SU-DHL-6 (cell line): ENCODE results near the gene SYK.

Experiments used
- H2AFZ ChIP-seq: fragments of 200-600 bp; sonication (generic); 2 replicates; pipeline ENCODE4 v1.6.1; 2014; ENCODE audit warnings: low read depth, mild to moderate bottlenecking, moderate library complexity, mixed read lengths, antibody characterized with exemption, low read length; ENCODE audit not compliant: severe bottlenecking
- H3F3A ChIP-seq: fragments of 200-600 bp; shearing (Covaris generic); 2 replicates; pipeline ENCODE4 v1.6.0; 2016; ENCODE audit warnings: antibody characterized with exemption, mild to moderate bottlenecking; ENCODE audit not compliant: insufficient read depth
- H3K27ac ChIP-seq: fragments of 200-600 bp; sonication (generic); 2 replicates; pipeline ENCODE4 v1.5.1; 2016; ENCODE audit warnings: low read depth, mild to moderate bottlenecking, low read length, moderate library complexity, mixed read lengths
- H3K27me3 ChIP-seq: fragments of 200-600 bp; sonication (generic), shearing (Covaris generic); 2 replicates; pipeline ENCODE4 v1.6.0; 2014; ENCODE audit warnings: mild to moderate bottlenecking, low read length
- H3K36me3 ChIP-seq: fragments of 200-600 bp; sonication (generic); 2 replicates; pipeline ENCODE4 v1.6.1; 2014; ENCODE audit warnings: mild to moderate bottlenecking, low read length, mixed read lengths
- H3K4me2 ChIP-seq: fragments of 300-600, 200-600 bp; shearing (Covaris generic), sonication (generic); 2 replicates; pipeline ENCODE4 v1.6.0; 2014; ENCODE audit warnings: low read length, low read depth, mild to moderate bottlenecking; ENCODE audit not compliant: poor library complexity, severe bottlenecking
- H3K4me3 ChIP-seq: fragments of 200-600 bp; sonication (generic); 2 replicates; pipeline ENCODE4 v1.5.1; 2014; ENCODE audit warnings: antibody characterized with exemption, low read length, mild to moderate bottlenecking, mixed read lengths; ENCODE audit not compliant: insufficient read depth, poor library complexity, severe bottlenecking
- H3K79me2 ChIP-seq: fragments of 200-600 bp; sonication (generic); 2 replicates; pipeline ENCODE4 v1.6.1; 2014; ENCODE audit warnings: mild to moderate bottlenecking, low read length, moderate library complexity; ENCODE audit not compliant: insufficient read depth
- H3K9ac ChIP-seq: fragments of 200-600 bp; sonication (generic); 2 replicates; pipeline ENCODE4 v1.7.0; 2014; ENCODE audit warnings: mild to moderate bottlenecking, low read length
- H3K9me2 ChIP-seq: fragments of 200-600 bp; sonication (generic); replicated peaks from 2 replicates; pipeline ENCODE4 v1.6.1; 2014; ENCODE audit warnings: low read length; ENCODE audit not compliant: insufficient read depth
- H3K9me3 ChIP-seq: fragments of 200-600 bp; sonication (generic); 2 replicates; pipeline ENCODE4 v1.6.1; 2014; ENCODE audit warnings: low read length, mixed read lengths; ENCODE audit not compliant: insufficient read depth
- H4K20me1 ChIP-seq: fragments of 200-600 bp; sonication (generic); 2 replicates; pipeline ENCODE4 v1.6.1; 2014; ENCODE audit warnings: low read depth, mild to moderate bottlenecking, antibody characterized with exemption, low read length, moderate library complexity, mixed read lengths
- CTCF ChIP-seq: fragments of 200-600 bp; sonication (generic); IDR thresholded peaks from one replicate; pipeline ENCODE4 v1.5.1; 2017; ENCODE audit warnings: antibody characterized with exemption, mild to moderate bottlenecking, low read length, moderate library complexity; ENCODE audit not compliant: insufficient read depth, poor library complexity, severe bottlenecking
- EZH2phosphoT487 ChIP-seq: fragments of 200-600 bp; sonication (generic), shearing (Covaris generic); conservative IDR thresholded peaks from 2 replicates; pipeline ENCODE4 v1.6.1; 2018; ENCODE audit warnings: mild to moderate bottlenecking, antibody characterized with exemption, low read length, moderate library complexity, mixed read lengths

SYK gene

GRCh38 chr9:90848866-90849265 lies 47.2 kb downstream of the SYK start:
- H3K9me2 ChIP-seq = no peaks in the 10 kb centered on the region
- no peak overlapping the region for H3K4me3 ChIP-seq
- H3K27me3 ChIP-seq = no peaks in the 10 kb centered on the region
- no peaks in the 10 kb centered on the region for H3K9me3 ChIP-seq
- H3K9ac ChIP-seq = no peak overlapping the region
- no peaks in the 10 kb centered on the region; the same call in 1 of the 2 replicates for H3K36me3 ChIP-seq
- TF ChIP-seq CTCF (no peak), EZH2phosphoT487 (no peak)
- no peaks in the 10 kb centered on the region for H3K79me2 ChIP-seq
- no peaks in the 10 kb centered on the region for H3F3A ChIP-seq
- no peaks in the 10 kb centered on the region for H4K20me1 ChIP-seq
- H2AFZ ChIP-seq = no peak overlapping the region
- no peak overlapping the region for H3K27ac ChIP-seq
- H3K4me2 ChIP-seq = no peak overlapping the region

GRCh38 chr9:90851444-90851843 lies 49.8 kb downstream of the SYK start:
- Histone ChIP-seq H3K9me3 (no peaks in the 10 kb centered on the region), H2AFZ (no peak overlapping the region), H3F3A (no peaks in the 10 kb centered on the region), H3K4me3 (no peak overlapping the region), H3K36me3 (no peaks in the 10 kb centered on the region; the same call in 1 of the 2 replicates), H3K27me3 (no peaks in the 10 kb centered on the region), H3K9me2 (no peaks in the 10 kb centered on the region), H3K4me2 (no peak overlapping the region), H3K9ac (no peak overlapping the region), H3K27ac (no peak overlapping the region), H4K20me1 (no peaks in the 10 kb centered on the region), H3K79me2 (no peaks in the 10 kb centered on the region)
- TF ChIP-seq CTCF (no peak), EZH2phosphoT487 (no peak)

GRCh38 chr9:90853945-90854344 lies 52.3 kb downstream of the SYK start:
- no peaks in the 10 kb centered on the region for H3K9me2 ChIP-seq
- no peaks in the 10 kb centered on the region for H3K27me3 ChIP-seq
- no peaks in the 10 kb centered on the region; the same call in 1 of the 2 replicates for H3K36me3 ChIP-seq
- H3K79me2 ChIP-seq = no peaks in the 10 kb centered on the region
- no peak overlapping the region for H3K4me3 ChIP-seq
- no peaks in the 10 kb centered on the region for H3F3A ChIP-seq
- no peak overlapping the region for H3K27ac ChIP-seq
- H3K9me3 ChIP-seq = no peaks in the 10 kb centered on the region
- no peak overlapping the region for H2AFZ ChIP-seq
- TF ChIP-seq EZH2phosphoT487 = no peak
- no peak for TF ChIP-seq CTCF
- no peaks in the 10 kb centered on the region for H4K20me1 ChIP-seq
- no peak overlapping the region for H3K9ac ChIP-seq
- H3K4me2 ChIP-seq = no peak overlapping the region
